GM10847 (cell line): ENCODE results near the gene IKZF1.

Experiments
- POLR2A ChIP-seq: IDR thresholded peaks from 2 replicates; pipeline ENCODE4 v1.6.1; 2011; ENCODE audit not compliant: insufficient read length; ENCODE audit errors: extremely low read depth

Gene IKZF1

GRCh38 chr7:50362142-50362541 is 57.6 kb downstream of the IKZF1 start:
- no peak for TF ChIP-seq POLR2A

GRCh38 chr7:50362712-50363282 is 58.3 kb downstream of the IKZF1 start:
- TF ChIP-seq POLR2A, result no peak

GRCh38 chr7:50363327-50364060 is 59.0 kb downstream of the IKZF1 start:
- TF ChIP-seq POLR2A, result no peak

- no peak for TF ChIP-seq POLR2A
Observed at GRCh38 chr7:50364645-50365044, 60.1 kb downstream of the IKZF1 start.

- TF ChIP-seq POLR2A, result no peak
Observed at GRCh38 chr7:50366311-50366710, 61.8 kb downstream of the IKZF1 start.

- no peak for TF ChIP-seq POLR2A
Observed at GRCh38 chr7:50367100-50367499, 62.6 kb downstream of the IKZF1 start.

GRCh38 chr7:50367570-50367969 is 63.1 kb downstream of the IKZF1 start:
- no peak for TF ChIP-seq POLR2A

GRCh38 chr7:50368366-50368765 is 63.9 kb downstream of the IKZF1 start:
- TF ChIP-seq POLR2A, result no peak

GRCh38 chr7:50369143-50370026 is 64.9 kb downstream of the IKZF1 start:
- TF ChIP-seq POLR2A, result no peak

- TF ChIP-seq POLR2A, result no peak
Observed at GRCh38 chr7:50370884-50371283, 66.4 kb downstream of the IKZF1 start.

- TF ChIP-seq POLR2A, result no peak
Observed at GRCh38 chr7:50371551-50372021, 67.1 kb downstream of the IKZF1 start.

- TF ChIP-seq POLR2A, result no peak
Observed at GRCh38 chr7:50372923-50373322, 68.4 kb downstream of the IKZF1 start.

- no peak for TF ChIP-seq POLR2A
Observed at GRCh38 chr7:50376056-50376820, 71.7 kb downstream of the IKZF1 start.

- TF ChIP-seq POLR2A, result no peak
Observed at GRCh38 chr7:50377356-50377755, 72.8 kb downstream of the IKZF1 start.

GRCh38 chr7:50379082-50379481 is 74.6 kb downstream of the IKZF1 start:
- no peak for TF ChIP-seq POLR2A
